ENCODE data around the gene BTRC.
"Not testable (repeated sequence)": the region's sequence is repeated elsewhere in the genome, so short reads cannot be mapped to it uniquely, and the experiment has no call there.

Gene BTRC

DNA sequence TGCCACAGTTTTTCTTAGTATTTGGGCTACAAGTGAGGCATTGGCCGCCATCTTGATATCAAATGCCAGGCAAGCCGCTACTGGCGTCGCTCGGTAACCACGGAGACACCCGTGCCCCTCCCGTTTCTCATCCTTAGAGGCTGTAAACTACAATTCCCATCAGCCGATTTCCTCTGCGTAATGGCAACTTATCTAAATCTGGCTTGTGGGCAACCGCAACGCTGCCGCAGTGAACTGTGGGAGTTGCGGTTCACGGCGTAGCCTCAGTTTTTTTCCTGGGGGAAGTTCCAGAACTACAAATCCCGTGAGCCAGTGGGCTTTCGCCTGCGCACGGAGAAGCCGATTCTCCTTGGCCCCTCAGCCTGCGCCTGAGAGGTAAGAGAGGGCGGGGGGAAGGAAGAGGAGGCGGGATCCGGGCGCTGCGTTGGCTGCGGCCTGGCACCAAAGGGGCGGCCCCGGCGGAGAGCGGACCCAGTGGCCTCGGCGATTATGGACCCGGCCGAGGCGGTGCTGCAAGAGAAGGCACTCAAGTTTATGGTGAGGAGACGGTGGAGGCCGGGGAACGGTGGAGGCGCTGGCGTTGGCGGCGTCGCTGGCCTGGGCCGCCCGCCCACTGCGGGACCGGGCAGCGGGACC is at the start of gene BTRC:
TSS of gene BTRC (plus strand) at position 474 of the 636 bp plus-strand sequence. CDS start at position 490, 16 bp downstream.
- peak; percentile 98 to 99 for DNase-seq

DNA sequence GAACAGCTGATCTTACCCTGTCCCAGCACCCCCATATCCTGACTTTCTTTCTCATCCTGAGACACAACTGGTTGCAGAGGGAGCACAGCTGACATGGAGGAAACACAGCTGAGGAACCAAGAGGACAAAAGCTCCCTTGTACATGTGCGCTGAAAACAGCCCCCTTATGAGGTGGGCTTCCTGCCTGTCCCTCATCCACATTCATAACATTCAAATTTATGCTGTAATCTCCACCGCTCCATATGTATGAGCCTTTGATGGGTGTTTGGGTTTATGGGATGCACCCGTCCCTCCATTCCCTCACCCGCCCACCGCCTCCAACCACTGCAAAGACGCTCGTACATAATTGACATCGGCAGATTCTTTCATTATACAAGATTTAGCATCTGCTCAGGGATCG is 49.6 kb upstream of the BTRC start:
- no peak for DNase-seq

DNA sequence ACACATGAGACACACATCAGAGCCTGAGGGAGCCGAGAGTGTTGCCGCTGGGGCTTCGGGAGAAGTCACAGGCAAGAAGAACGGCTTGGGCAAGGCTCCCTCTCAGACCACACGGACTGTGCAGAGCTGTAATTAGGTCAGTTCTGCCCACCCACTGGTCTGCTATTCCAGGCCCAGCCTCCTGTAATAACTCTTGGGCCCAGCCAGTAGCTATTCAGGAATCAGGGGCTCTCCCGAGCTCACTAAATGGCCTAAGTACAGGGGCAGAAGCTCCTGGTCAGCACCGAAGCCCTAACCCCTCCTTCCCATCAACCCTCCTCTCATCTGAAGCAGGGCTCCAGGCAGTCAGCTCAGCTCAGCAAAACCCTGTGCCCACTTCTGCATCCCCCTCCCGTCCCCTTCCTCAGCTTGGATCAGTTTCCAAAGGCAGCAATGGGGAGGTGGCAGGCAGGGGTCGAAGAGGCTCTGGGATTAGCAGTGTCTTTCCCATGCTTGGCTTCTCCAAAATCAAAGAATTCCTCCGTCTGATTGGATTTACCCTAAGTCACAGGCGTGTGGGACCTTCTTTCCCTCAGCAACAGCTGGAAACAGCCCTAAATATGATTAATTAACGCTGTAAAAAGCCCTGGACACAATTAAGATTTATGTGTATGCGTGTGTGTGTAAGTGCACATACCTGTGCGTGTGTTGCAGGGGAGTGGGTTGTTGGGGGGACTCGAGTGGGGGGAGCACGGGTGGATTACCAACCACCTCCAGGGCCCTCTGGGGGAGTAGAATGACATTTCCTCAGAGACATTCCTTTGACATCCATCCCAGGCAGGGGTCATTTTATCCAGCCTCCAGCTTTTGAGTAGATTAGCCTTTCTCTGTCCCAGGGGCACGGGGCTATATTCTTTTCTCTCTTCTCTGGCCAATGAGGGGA is 48.4 kb upstream of the BTRC start:
- DNase-seq = no peak

DNA sequence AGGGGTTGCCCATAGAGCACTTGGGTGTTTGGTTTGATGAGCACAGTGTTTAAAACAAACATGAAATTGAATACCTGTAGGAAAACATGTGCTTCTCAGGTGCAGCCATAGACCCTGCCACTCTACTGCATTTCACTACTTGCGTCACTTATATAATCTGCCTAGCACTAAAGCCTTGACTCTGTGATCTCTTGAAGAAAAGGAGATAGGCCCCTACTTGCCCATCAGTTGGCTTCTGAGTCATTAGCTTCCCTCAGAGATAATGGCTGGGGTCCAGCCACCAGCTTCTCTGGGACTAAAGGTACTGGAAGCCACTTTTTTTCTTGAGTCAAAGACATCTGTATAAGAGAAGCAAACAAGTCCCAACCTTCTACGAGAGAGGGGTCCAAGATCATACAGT is 45.9 kb upstream of the BTRC start:
- no peak for DNase-seq

DNA sequence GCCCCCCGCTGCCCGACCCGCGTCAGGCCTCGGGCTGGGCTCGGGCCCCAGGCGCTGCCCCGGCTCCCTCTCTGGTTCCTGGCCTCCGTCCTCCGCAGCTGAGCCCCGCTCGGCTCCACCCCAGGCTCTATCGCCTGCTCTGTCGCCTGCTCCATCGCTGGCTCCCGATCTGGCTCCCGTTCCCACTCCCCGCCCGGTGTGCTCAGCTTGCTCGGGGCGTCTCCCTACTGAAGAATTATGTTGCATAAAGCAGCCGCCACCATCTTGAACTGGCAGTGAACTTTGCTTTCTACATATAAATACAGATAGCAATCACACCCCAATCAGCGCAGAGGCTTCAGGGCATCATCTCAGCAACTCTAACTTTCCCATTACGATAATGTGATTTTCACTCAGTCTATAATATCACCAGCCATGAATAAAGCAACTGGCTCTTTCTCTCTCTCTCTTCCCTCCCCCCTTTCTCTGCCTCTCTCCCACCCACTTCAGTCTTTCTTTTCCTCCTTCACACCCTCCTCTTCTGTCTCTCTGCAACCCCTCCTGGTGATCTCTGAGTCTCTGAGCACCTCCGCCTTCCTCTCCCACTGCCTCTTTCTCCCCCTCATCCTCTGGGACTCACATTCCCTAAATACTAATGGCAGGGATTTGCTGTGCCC is 43.3 kb upstream of the BTRC start:
- DNase-seq = no peak

DNA sequence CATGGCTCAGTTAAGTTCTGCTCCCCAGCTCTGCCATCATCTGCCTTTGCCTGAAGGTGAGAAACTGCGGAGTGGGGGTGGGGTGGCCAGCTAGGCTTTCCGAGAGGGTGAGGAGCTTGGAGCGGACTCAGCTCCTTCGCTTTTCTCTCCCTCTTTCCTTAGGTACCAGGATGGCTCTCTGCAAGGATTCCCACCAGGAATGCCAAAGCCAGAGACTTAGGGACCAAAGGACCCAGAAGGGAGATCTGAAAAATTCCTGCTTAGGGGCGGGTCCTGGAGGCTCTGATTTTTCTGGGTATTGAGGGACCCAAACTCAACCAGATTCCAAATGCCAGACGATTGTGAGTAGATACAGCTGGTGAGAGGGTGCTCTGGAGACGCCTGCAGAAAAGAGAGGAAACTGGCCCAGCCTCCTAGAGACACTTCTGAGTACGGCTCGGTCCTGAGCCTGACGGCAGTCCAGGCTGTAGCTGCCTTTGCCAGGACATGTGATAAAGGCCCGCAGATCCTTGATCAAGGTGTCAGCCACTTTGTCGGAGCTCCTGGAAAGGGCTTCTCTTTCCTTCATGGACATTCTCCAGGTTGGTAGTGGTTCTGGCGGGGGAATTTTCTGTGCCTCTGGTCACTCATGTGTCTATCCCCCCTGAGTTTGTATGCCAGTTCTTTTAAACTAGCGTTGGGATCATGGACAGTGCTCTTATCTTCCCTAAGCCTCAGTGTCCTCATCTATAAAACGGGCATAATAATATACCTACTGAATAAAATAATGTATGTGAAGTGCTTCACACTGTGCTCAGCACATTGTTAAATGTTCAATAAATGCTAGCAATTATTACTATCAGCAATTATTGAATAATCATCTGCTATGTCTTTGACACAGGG is 42.5 kb upstream of the BTRC start:
- no peak for DNase-seq

DNA sequence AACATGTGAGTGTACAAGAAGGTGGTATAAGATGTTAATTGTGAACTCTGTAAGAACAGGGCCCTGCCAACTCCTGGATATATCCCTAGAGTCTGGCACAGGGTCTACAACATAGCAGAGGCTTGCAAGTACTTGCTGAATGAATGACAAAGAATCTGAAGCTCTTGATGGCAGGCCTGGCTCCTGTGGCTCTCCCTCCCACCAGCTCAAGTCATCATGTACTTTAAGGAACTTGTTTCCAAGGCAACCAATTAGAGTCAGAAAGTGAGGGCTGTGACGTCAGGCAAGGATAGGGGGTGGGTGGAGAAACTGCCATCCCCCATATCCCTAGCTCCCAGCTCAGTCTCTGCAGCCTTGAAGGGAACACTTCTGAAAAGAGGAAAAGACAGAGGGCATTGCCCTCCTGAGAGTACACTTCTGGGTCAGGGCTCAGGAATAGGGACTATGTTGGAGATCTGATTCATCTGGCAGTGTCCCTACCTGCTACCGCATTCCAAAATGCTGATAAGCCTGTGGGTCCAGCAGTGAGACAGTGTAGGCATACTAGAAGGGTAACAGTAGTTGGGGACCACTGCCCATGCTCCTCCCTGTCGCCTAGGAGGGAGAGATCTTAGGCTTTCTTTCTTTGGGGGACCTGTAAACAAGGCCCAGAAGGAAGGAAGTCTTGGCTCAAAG is 34.6 kb upstream of the BTRC start:
- DNase-seq = no peak

DNA sequence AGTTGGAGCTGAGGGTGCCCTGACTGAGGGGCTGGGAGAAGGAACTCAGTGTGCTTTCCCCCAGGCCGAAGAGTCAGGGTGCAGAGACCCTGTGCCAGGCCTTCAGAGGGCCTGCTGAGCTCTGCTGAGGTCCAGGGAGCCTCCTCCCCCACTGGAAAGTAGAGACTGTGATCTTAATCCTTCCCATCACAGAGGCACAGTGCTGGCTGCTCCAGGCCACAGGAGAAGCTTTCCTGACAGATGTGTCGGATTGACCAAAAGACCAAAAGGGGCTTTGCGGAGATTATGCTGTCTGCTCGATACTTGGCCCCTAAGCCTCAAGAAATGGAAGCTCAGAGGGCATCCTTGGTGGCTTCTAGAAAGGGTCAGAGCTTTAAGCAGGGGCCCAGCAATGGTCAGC is 32.9 kb upstream of the BTRC start:
- no peak for DNase-seq

DNA sequence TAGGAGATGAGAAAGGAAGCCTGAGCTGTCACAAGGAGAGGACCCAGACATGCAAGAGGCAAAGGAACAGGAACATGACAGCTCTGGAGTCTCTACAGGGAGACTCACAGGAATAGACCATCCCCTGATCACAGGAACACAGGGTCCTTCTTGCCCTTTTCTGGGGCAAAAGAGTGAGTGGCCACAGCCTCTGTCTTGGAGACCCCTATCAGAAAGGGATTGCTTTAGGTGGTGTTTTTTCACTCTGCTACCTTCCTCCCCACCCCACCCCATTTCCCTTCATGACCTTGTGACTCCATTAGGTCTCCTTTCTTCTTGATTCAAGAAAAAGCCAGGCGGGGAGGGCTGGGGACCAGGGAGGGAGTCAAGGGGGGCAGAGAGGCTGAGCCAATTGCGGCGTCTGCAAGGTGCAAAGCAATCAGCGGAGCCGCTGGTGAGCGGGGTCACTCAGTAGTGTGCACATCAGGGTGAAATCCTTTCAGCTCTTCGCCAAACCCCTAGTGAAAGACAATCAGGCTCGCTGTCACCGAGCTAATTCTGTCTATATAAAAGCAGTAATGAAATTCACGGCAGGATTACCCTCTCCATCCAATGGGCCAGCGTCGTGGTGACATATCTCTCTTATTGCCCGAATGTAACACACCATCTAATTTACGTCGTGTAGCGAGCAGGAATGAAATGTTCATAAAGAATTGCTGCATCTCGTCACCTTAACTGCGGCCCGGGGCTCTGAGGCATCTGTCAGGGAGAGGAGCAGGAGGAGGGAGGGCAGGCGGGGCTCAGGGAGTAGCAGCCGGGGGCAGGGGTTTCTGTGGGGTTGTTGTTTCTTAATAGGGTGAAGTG is 31.5 kb upstream of the BTRC start:
- no peak for DNase-seq

DNA sequence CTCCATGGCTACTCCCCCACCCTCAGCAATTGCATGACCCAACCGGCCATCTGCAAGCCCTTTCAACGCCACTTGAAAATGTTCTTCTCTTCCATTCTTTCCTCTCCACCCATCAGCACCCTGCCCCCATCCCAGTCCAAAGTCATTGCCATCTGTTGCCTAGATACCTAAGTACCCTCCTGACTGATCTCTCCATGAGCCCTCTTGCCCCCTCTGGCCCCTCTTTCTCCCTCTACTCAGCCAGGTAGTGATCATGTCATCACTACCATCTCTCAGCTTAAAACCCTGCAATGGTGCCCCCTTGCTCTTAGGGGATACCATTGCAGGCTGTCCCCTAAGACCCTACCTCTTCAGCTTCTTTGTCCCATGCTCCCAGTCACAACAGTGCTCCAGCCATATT is 30.5 kb upstream of the BTRC start:
- DNase-seq = no peak

DNA sequence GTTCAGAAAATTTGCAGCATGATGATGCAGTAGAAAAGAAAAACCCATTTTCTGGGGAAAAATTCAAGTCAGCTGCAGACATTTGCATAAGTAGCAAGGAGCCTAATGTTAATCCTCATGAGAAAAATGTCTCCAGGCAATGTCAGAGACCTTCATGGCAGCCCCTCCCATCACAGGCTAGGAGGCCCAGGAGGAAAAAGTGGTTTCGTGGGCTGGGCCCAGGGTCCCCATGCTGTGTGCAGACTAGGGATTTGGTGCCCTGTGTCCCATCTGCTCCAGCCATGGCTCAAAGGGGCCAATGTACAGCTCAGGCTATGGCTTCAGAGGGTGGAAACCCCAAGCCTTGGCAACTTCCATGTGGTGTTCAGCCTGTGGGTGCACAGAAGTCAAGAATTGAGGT is 26.5 kb upstream of the BTRC start:
- not testable (repeated sequence) for DNase-seq

DNA sequence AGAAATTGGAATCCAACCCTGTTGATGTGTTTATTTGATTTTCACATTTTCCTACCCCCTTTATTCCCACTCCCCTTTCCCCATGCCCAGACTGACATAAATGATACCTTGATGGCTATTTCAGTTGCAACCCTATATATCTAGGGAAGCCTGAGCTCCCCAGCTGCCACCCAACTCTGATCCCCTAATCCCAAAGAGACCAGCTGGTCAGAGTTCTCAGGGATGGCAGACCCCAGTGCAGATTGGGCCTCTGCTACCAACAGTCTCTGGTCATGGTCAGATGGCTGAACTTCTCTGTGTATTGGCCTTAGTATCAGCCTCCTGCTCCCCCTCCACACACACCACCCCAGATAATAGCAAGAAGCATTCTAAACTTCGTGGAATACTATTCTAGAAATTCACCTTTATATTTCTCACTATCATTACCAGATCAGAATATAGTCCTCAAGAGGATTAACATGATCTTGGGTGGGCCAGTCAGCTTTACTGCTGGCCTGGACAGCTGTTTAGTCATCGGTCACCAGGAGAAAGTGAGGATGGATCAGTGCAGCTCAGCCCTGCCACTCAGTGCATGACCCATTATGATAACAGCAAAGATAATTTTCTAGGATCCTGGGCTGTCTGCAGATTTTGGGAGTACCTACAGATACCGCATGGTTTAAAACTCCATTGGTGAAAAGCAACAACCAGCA is 24.5 kb upstream of the BTRC start:
- no peak for DNase-seq

DNA sequence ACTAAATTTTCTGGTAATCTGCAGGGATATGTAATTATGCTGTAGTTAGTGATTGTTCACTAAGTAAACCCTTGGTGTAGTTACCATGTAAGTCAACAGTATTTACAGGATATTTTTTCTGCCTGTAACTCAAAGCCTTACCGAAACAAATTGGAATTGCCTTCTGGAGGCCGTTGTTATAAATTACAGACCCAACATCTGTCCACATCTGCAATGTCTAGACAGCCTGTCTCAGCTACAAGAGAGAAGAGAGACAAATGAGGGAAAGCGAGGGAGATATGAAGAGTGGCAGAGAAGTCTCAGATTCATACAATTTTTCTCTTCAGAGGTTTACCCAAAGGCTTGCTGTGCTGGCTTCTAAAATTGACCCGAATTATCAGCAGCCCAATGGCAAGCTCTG is 23.7 kb upstream of the BTRC start:
- DNase-seq = no peak

DNA sequence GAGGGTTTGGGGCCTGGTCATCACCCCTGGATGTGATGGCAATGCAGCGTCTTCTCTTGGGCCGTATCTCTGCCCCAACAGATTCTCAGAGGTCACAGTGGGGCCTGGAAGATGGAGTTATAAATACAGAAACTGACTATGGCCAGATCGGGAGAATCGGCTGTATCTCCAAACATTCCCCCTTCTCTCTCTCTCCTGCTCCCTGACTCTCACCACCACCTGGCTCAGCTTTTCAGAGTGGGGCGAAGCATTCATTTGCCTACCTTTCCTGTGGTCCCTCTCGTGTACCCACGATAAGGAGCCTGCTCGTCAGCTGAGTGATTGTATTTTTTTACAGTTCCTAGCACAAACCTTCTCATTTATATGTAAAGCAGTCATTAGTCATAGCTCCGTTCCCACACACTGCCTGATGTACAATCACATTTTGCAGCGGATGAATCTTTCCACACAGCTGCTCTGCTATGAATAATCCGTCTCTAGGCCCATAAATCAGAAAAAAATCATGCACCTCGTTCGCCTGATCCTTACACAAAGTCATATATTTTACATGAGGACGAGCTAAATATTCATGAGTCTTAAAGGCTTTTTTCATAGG is 23.2 kb upstream of the BTRC start:
- DNase-seq = no peak

DNA sequence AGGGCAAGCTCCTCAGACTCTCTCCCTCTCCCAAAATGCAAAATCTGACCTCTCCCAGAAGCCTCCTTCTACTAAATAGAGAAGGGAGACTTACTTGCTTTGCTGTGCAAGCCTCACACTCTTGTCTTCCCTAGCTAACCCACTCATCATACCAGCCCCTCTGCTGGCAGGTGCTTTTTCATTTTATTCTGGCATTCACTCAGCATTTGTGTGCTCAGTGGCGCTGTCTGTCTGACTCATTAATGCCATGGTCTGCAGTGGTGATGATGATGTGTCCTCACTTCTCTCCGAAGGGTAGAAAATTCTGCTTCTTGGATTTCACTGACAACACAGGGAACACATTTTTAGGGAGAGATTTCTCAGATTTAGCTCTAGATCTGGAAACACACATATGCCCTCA is 22.0 kb upstream of the BTRC start:
- no peak for DNase-seq

DNA sequence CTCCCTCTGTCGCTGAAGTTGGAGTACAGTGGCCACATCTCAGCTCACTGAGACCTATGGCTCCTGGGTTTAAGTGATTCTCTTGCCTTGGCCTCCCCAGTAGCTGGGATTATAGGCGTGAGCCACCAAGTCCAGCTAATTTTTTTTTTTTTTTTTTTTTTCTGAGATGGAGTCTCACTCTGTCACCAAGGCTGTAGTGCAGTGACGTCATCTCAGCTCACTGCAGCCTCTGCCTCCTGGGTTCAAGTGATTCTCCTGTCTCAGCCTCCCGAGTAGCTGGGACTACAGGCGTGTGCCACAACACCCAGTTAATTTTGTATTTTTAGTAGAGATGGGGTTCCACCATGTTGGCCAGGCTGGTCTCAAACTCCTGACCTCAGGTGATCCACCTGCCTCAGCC is 19.7 kb upstream of the BTRC start:
- not testable (repeated sequence) for DNase-seq

DNA sequence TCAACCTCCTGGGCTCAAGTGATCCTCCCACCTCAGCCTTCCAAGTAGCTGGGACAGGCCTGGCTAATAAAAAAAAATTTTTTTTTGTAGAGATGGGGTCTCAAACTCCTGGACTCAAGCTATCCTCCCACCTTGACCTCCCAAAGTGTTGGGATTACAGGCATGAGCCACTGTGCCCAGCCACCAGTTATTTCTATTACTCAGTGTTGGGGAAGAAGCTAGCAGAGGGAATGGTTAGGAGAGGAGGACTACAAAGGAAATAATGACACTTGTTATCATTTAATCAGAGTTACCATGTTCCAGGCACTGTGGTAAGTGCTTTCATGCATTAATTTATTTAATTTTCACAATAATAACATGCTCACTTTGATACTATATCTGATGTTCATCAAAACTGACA is 17.6 kb upstream of the BTRC start:
- no peak for DNase-seq

DNA sequence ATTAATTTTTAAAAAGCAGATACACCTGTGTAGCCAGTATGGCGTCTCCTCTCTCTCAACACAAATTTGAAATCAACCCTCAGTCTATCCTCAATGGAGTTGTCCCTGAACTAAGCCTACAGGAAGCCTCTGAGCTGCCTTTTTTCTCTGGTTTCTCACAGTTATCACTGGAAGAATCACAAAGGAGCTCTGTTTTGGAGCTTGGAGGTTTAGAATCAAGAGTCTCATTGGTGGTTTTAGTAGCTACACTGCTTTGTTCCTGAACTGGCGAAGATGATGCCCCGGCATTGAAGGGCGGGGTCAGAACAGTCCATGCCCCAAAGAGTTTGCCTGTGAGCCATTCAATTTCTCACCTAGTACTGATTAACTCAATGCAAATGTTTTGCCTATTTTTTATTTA is 16.1 kb upstream of the BTRC start:
- DNase-seq = no peak

DNA sequence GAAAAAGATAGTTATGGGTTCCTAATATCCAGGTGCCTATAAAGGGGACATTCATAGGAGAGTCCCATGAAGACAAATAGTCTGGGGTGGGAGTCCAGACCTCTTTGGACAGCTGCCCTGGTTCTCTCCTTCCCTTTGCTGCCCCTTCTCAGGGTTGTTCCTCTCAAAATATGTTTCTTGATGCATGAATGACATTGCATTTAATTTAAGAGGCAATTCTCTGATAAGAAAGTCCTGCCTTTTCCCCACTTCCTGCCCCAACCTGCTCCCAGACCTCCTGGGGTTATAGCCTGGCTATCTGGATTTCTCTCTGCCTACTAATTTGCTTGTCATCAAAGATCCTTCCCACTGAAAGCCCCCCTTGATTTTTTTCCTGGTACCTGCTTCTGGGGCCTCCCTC is 12.5 kb upstream of the BTRC start:
- no peak for DNase-seq

DNA sequence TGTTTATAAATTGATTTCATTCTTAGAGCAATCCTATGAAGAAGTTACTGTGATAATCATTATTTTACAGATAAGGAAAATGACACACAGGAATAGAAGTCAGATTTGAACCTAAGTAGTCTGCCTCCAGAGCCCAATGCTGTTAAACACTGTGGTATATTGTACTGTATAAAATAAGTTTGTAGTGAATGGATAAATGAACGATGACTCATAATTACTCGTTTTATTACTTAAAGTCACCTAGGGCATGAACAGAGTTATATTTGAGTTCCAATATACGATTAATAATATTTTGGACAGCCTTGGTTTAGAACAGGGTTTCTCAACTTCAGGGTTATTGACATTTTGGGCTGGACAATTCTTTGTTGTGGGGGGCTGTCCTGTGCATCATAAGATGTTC is 7.8 kb upstream of the BTRC start:
- no peak for DNase-seq
